H1 (cell line): ENCODE measurements around the gene MAML3.

Source experiments
- CTCF ChIP-seq, 3 experiments: IDR thresholded peaks; 1 replicate in 2 of 3; 2 replicates in 1 of 3; pipeline versions ENCODE4 v1.5.1 to v1.6.1; 2011; ENCODE audit warnings: low read length in 3 of 3, mild to moderate bottlenecking in 3 of 3, inconsistent platforms in 2 of 3, low read depth in 1 of 3, moderate library complexity in 1 of 3; ENCODE audit not compliant: insufficient read depth in 1 of 3; ENCODE audit errors: control extremely low read depth in 1 of 3
- EP300 ChIP-seq, 2 experiments: IDR thresholded peaks; 1 replicate in 1 of 2; 2 replicates in 1 of 2; pipeline ENCODE4 v1.6.1; 2011 to 2012; ENCODE audit warnings: low read depth in 2 of 2, low read length in 2 of 2, mild to moderate bottlenecking in 2 of 2, borderline replicate concordance in 1 of 2, inconsistent platforms in 1 of 2, moderate library complexity in 1 of 2
- EZH2 ChIP-seq: fragments of 200-600 bp; sonication (generic); IDR thresholded peaks from 2 replicates; pipeline ENCODE4 v1.7.1; 2012; ENCODE audit warnings: low read depth, mild to moderate bottlenecking, moderate library complexity, low read length, inconsistent platforms; ENCODE audit not compliant: severe bottlenecking
- KDM4A ChIP-seq: IDR thresholded peaks from one replicate; pipeline ENCODE4 v1.7.1; 2012; ENCODE audit warnings: low read depth, mild to moderate bottlenecking, moderate library complexity, low read length, inconsistent platforms; ENCODE audit not compliant: severe bottlenecking
- MAFK ChIP-seq: IDR thresholded peaks from 2 replicates; pipeline ENCODE4 v1.6.1; 2012; ENCODE audit warnings: low read depth, mild to moderate bottlenecking, improper control_type of control experiment, low read length
- NRF1 ChIP-seq: IDR thresholded peaks from 2 replicates; pipeline ENCODE4 v1.6.1; 2011; ENCODE audit warnings: mild to moderate bottlenecking, low read depth, low read length, improper control_type of control experiment
- PHF8 ChIP-seq: fragments of 200-600 bp; sonication (generic); conservative IDR thresholded peaks from 2 replicates; pipeline ENCODE4 v1.7.1; 2012; ENCODE audit warnings: low read depth, mild to moderate bottlenecking, inconsistent platforms, low read length, moderate library complexity
- POLR2A ChIP-seq, 2 experiments: IDR thresholded peaks; 1 replicate in 1 of 2; 2 replicates in 1 of 2; pipeline ENCODE4 v1.6.1; 2011; ENCODE audit warnings: low read depth in 2 of 2, low read length in 2 of 2, mild to moderate bottlenecking in 2 of 2; ENCODE audit errors: control extremely low read depth in 1 of 2
- POLR2AphosphoS5 ChIP-seq: IDR thresholded peaks from 2 replicates; pipeline ENCODE4 v1.6.1; 2011; ENCODE audit warnings: low read depth, low read length
- POU5F1 ChIP-seq: IDR thresholded peaks from 2 replicates; pipeline ENCODE4 v1.6.1; 2011; ENCODE audit warnings: low read depth, mild to moderate bottlenecking, low read length, moderate library complexity
- RAD21 ChIP-seq, 2 experiments: IDR thresholded peaks in 1 of 2; conservative IDR thresholded peaks in 1 of 2; 2 replicates each; pipeline ENCODE4 v1.6.1; 2011; ENCODE audit warnings: low read depth in 2 of 2, low read length in 2 of 2, improper control_type of control experiment in 1 of 2, inconsistent platforms in 1 of 2, mild to moderate bottlenecking in 1 of 2, moderate library complexity in 1 of 2
- ZNF274 ChIP-seq: IDR thresholded peaks from 2 replicates; pipeline ENCODE4 v1.7.0; 2012; ENCODE audit warnings: low read length, borderline replicate concordance; ENCODE audit errors: extremely low read depth

GRCh38 chr4:139844057-139844456, 309.9 kb downstream of the MAML3 start:
- TF ChIP-seq CTCF (IDR thresholded peaks at IDR 0.05; ENCODE audit: control extremely low read depth in 1 of 3, insufficient read depth in 1 of 3, low read depth in 1 of 3, low read length in 3 of 3) = no peak
- no peak for TF ChIP-seq POLR2A (IDR thresholded peaks at IDR 0.05; ENCODE audit: control extremely low read depth in 1 of 2, low read depth in 2 of 2, low read length in 2 of 2)
- no peak for TF ChIP-seq RAD21 (IDR thresholded peaks at IDR 0.05 in 1 of 2, conservative IDR thresholded peaks at IDR 0.05 in 1 of 2; ENCODE audit: low read depth in 2 of 2, low read length in 2 of 2)
- TF ChIP-seq EZH2 = no peak
- TF ChIP-seq KDM4A = no peak
- no peak for TF ChIP-seq POLR2AphosphoS5
- TF ChIP-seq PHF8 = no peak
- TF ChIP-seq NRF1 = no peak
- TF ChIP-seq ZNF274 = no peak
- TF ChIP-seq MAFK = no peak
- TF ChIP-seq EP300 (IDR thresholded peaks at IDR 0.05; ENCODE audit: borderline replicate concordance in 1 of 2, low read depth in 2 of 2, low read length in 2 of 2) = no peak
- TF ChIP-seq POU5F1 = no peak
